CD4-positive, CD25-positive, alpha-beta regulatory T cell (primary cell): Measurements from ENCODE around the gene HEYL. TPM values are rescaled to one million over a fixed set of nuclear protein-coding genes. Genes with fewer than 3 reads are reported as not detected.

ENCODE experiments used
- ATAC-seq, 2 donors: fragments of 150-1000 bp; cut with Tn5 transposase; one replicate each; pipeline ENCODE4 v1.10.0; 2021; ENCODE audit warnings: low read depth in 2 of 2, moderate number of reproducible peaks in 2 of 2, moderate library complexity in 1 of 2
- DNase-seq, 3 donors: peaks; one replicate each; pipeline versions ENCODE4 v3.0.0 to v3.0.0-alpha.2; 2012 to 2022; ENCODE audit warnings: mixed read lengths in 1 of 3
- H3K27ac ChIP-seq: one replicate; pipeline ENCODE4 v1.7.0; 2013; ENCODE audit warnings: mild to moderate bottlenecking, low read length; ENCODE audit not compliant: insufficient read depth, poor library complexity, severe bottlenecking
- H3K27me3 ChIP-seq: one replicate; pipeline ENCODE4 v1.7.0; 2013; ENCODE audit warnings: low read length; ENCODE audit not compliant: control insufficient read depth, insufficient read depth
- H3K36me3 ChIP-seq: one replicate; pipeline ENCODE4 v1.7.0; 2013; ENCODE audit warnings: mild to moderate bottlenecking, low read length, moderate library complexity; ENCODE audit not compliant: control insufficient read depth, insufficient read depth
- H3K4me1 ChIP-seq: 2 replicates; pipeline ENCODE4 v1.7.0; 2013; ENCODE audit warnings: mild to moderate bottlenecking, low read length; ENCODE audit not compliant: insufficient read depth, control insufficient read depth, poor library complexity, severe bottlenecking
- H3K4me3 ChIP-seq: one replicate; pipeline ENCODE4 v1.7.0; 2013; ENCODE audit warnings: low read depth, mild to moderate bottlenecking, low read length, moderate library complexity
- H3K9me3 ChIP-seq, 2 experiments: 1 replicate in 1 of 2; 2 replicates in 1 of 2; pipeline ENCODE4 v1.7.0; 2013; ENCODE audit warnings: low read length in 2 of 2, mild to moderate bottlenecking in 1 of 2, moderate library complexity in 1 of 2; ENCODE audit not compliant: control insufficient read depth in 2 of 2
- H3K27ac Mint-ChIP-seq, 3 donors: one replicate each; pipeline ENCODE4 v1.8.0; 2020 to 2022; ENCODE audit warnings: mild to moderate bottlenecking in 3 of 3, mixed read lengths in 3 of 3, moderate library complexity in 2 of 3
- H3K27me3 Mint-ChIP-seq: one replicate; pipeline ENCODE4 v1.8.0; 2022; ENCODE audit warnings: mild to moderate bottlenecking, mixed read lengths
- H3K36me3 Mint-ChIP-seq: one replicate; pipeline ENCODE4 v1.8.0; 2020; ENCODE audit warnings: mixed read lengths
- H3K4me1 Mint-ChIP-seq, 4 donors: one replicate each; pipeline ENCODE4 v1.8.0; 2020 to 2022; ENCODE audit warnings: mixed read lengths in 4 of 4, mild to moderate bottlenecking in 1 of 4
- H3K4me3 Mint-ChIP-seq, 4 donors: one replicate each; pipeline ENCODE4 v1.8.0; 2020 to 2022; ENCODE audit warnings: mild to moderate bottlenecking in 4 of 4, mixed read lengths in 4 of 4, moderate library complexity in 3 of 4
- H3K9me3 Mint-ChIP-seq, 7 donors: one replicate each; pipeline ENCODE4 v1.8.0; 2020 to 2022; ENCODE audit warnings: mixed read lengths in 7 of 7, mild to moderate bottlenecking in 3 of 7, moderate library complexity in 2 of 7
- polyA plus RNA-seq, 4 donors: library from polyadenylated mRNA; unstranded; fragments of 300-500 nt; fragmentation: Illumina TruSeq; gene quantifications; one replicate each; pipeline ENCODE4 v1.2.3, GENCODE V29; 2021
- total RNA-seq: library from RNA; stranded (reverse); gene quantifications from one replicate; pipeline ENCODE4 v1.2.3, GENCODE V29; 2022

The HEYL gene
- total and polyA plus RNA-seq, 5 donors from 2014 or later, result 0.25 TPM; not detected in 4

GRCh38 chr1:39673215-39673614 is 33.8 kb upstream of the HEYL start:
- Mint-ChIP-seq H3K4me1 (peaks cover 0 to 17% (median 3%) of the 10 kb centered on the region in 4 donors), H3K36me3 (peaks cover 8% of the 10 kb centered on the region), H3K4me3 (peak overlapping the region in 1 of 4 donors; percentile 44), H3K27ac (no peak overlapping the region), H3K27me3 (peaks cover 26% of the 10 kb centered on the region), H3K9me3 (no peaks in the 10 kb centered on the region)
- Histone ChIP-seq H3K27ac (no peak overlapping the region), H3K9me3 (no peaks in the 10 kb centered on the region), H3K4me3 (no peak overlapping the region), H3K27me3 (peaks cover 9% of the 10 kb centered on the region), H3K4me1 (peaks cover 20% of the 10 kb centered on the region), H3K36me3 (no peaks in the 10 kb centered on the region)
- no peak for DNase-seq
- no peak for ATAC-seq

GRCh38 chr1:39672551-39672947 is 33.1 kb upstream of the HEYL start:
- DNase-seq, result peak in 2 of 3 donors; percentile 30 to 38

GRCh38 chr1:39671793-39672550 is 32.5 kb upstream of the HEYL start, which contains the start of gene NT5C1A:
TSS of gene NT5C1A (minus strand) at chr1:39672107. CDS start at chr1:39672038, 69 bp downstream.
- ATAC-seq, result peak; percentile 58 to 60
- H3K27ac Mint-ChIP-seq, result peak within 1 kb of the TSS in 1 of 3 donors; percentile 60
- peaks cover 4% of the 10 kb centered on the region for H3K36me3 Mint-ChIP-seq
- no peaks in the 10 kb centered on the region for H3K9me3 ChIP-seq
- H3K27me3 ChIP-seq, result peaks cover 9% of the 10 kb centered on the region
- H3K27me3 Mint-ChIP-seq, result peaks cover 27% of the 10 kb centered on the region
- peak within 1 kb of the TSS; percentile 44 to 76 (median 67) for H3K4me3 Mint-ChIP-seq
- peak within 1 kb of the TSS; percentile 26 for H3K4me3 ChIP-seq
- DNase-seq, result peak in 1 of 3 donors; percentile 51
- peaks cover 20% of the 10 kb centered on the region for H3K4me1 ChIP-seq
- no peaks in the 10 kb centered on the region for H3K36me3 ChIP-seq
- peaks cover 4 to 17% (median 6%) of the 10 kb centered on the region in 4 donors for H3K4me1 Mint-ChIP-seq
- H3K9me3 Mint-ChIP-seq, result no peaks in the 10 kb centered on the region
- no peak within 1 kb of the TSS for H3K27ac ChIP-seq

More at GRCh38 chr1:39672551-39672947, 33.1 kb upstream of the HEYL start:
- Mint-ChIP-seq H3K27ac (peak overlapping the region in 1 of 3 donors; percentile 60), H3K4me1 (peaks cover 2 to 14% (median 3%) of the 10 kb centered on the region in 4 donors), H3K9me3 (no peaks in the 10 kb centered on the region), H3K27me3 (peaks cover 27% of the 10 kb centered on the region), H3K4me3 (peak overlapping the region; percentile 44 to 76 (median 67)), H3K36me3 (peaks cover 5% of the 10 kb centered on the region)
- no peak overlapping the region for H3K4me3 ChIP-seq
- H3K27ac ChIP-seq, result no peak overlapping the region
- no peaks in the 10 kb centered on the region for H3K36me3 ChIP-seq
- no peaks in the 10 kb centered on the region for H3K9me3 ChIP-seq
- ATAC-seq, result peak in 1 of 2 donors; percentile 25
- H3K4me1 ChIP-seq, result peaks cover 20% of the 10 kb centered on the region
- peaks cover 9% of the 10 kb centered on the region for H3K27me3 ChIP-seq

- ATAC-seq (peak in 1 of 2 donors; percentile 5), DNase-seq (no peak)
- Mint-ChIP-seq H3K27me3 (peaks cover 27% of the 10 kb centered on the region), H3K36me3 (peaks cover 1% of the 10 kb centered on the region), H3K27ac (no peak overlapping the region), H3K4me3 (peak overlapping the region in 2 of 4 donors; percentile 62 to 69), H3K9me3 (peaks cover 0 to 2% (median 0%) of the 10 kb centered on the region in 7 donors), H3K4me1 (peaks cover 4 to 18% (median 11%) of the 10 kb centered on the region in 4 donors)
- H3K27me3 ChIP-seq, result peaks cover 9% of the 10 kb centered on the region
- H3K4me1 ChIP-seq, result peaks cover 20% of the 10 kb centered on the region
- H3K36me3 ChIP-seq, result no peaks in the 10 kb centered on the region
- H3K9me3 ChIP-seq, result no peaks in the 10 kb centered on the region
- H3K4me3 ChIP-seq, result peak overlapping the region; percentile 26
- no peak overlapping the region for H3K27ac ChIP-seq
Observed at GRCh38 chr1:39671433-39671792, 32.0 kb upstream of the HEYL start.

GRCh38 chr1:39670689-39671088 is 31.2 kb upstream of the HEYL start:
- no peaks in the 10 kb centered on the region for H3K9me3 ChIP-seq
- H3K27ac ChIP-seq, result no peak overlapping the region
- H3K27me3 Mint-ChIP-seq, result peaks cover 27% of the 10 kb centered on the region
- H3K36me3 Mint-ChIP-seq, result no peaks in the 10 kb centered on the region
- H3K9me3 Mint-ChIP-seq, result peaks cover 0 to 2% (median 0%) of the 10 kb centered on the region in 7 donors
- no peak for ATAC-seq
- no peaks in the 10 kb centered on the region for H3K36me3 ChIP-seq
- peak overlapping the region in 2 of 4 donors; percentile 39 to 62 for H3K4me3 Mint-ChIP-seq
- H3K27ac Mint-ChIP-seq, result no peak overlapping the region
- H3K4me1 Mint-ChIP-seq, result peaks cover 4 to 18% (median 11%) of the 10 kb centered on the region in 4 donors
- no peak for DNase-seq
- peaks cover 20% of the 10 kb centered on the region for H3K4me1 ChIP-seq
- H3K4me3 ChIP-seq, result no peak overlapping the region
- peaks cover 9% of the 10 kb centered on the region for H3K27me3 ChIP-seq

- Histone ChIP-seq H3K36me3 (no peaks in the 10 kb centered on the region), H3K27me3 (peaks cover 9% of the 10 kb centered on the region), H3K4me1 (peaks cover 20% of the 10 kb centered on the region), H3K9me3 (no peaks in the 10 kb centered on the region), H3K27ac (no peak overlapping the region), H3K4me3 (no peak overlapping the region)
- Mint-ChIP-seq H3K27me3 (peaks cover 27% of the 10 kb centered on the region), H3K27ac (no peak overlapping the region), H3K9me3 (peaks cover 0 to 2% (median 0%) of the 10 kb centered on the region in 7 donors), H3K4me1 (peaks cover 4 to 18% (median 11%) of the 10 kb centered on the region in 4 donors), H3K36me3 (no peaks in the 10 kb centered on the region), H3K4me3 (no peak overlapping the region)
- no peak for ATAC-seq
- DNase-seq, result no peak
Observed at GRCh38 chr1:39668894-39669293, 29.5 kb upstream of the HEYL start.

- peaks cover 9% of the 10 kb centered on the region for H3K27me3 ChIP-seq
Observed at GRCh38 chr1:39668111-39668510, 28.7 kb upstream of the HEYL start.

More at GRCh38 chr1:39668111-39668510, 28.7 kb upstream of the HEYL start:
- DNase-seq (no peak), ATAC-seq (no peak)
- Mint-ChIP-seq H3K4me1 (peaks cover 4 to 18% (median 11%) of the 10 kb centered on the region in 4 donors), H3K9me3 (peaks cover 0 to 2% (median 0%) of the 10 kb centered on the region in 7 donors), H3K36me3 (no peaks in the 10 kb centered on the region), H3K4me3 (no peak overlapping the region), H3K27ac (no peak overlapping the region), H3K27me3 (peaks cover 24% of the 10 kb centered on the region)
- Histone ChIP-seq H3K27ac (no peak overlapping the region), H3K9me3 (no peaks in the 10 kb centered on the region), H3K36me3 (no peaks in the 10 kb centered on the region), H3K4me3 (no peak overlapping the region), H3K4me1 (peaks cover 20% of the 10 kb centered on the region)
